DND-41 (cell line): ENCODE measurements around the gene SEL1L2.

Experiments
- EZH2 ChIP-seq: IDR thresholded peaks from 3 replicates; pipeline ENCODE4 v1.6.1; 2012; ENCODE audit warnings: borderline replicate concordance, low read depth, mild to moderate bottlenecking, moderate library complexity, low read length, inconsistent platforms; ENCODE audit not compliant: severe bottlenecking
- TF ChIP-seq, protein P1 (sequence below): IDR thresholded peaks from 2 replicates; pipeline ENCODE4 v1.5.1; 2012; ENCODE audit warnings: borderline replicate concordance, low read length, moderate library complexity, mild to moderate bottlenecking; ENCODE audit not compliant: poor library complexity, severe bottlenecking; ENCODE audit errors: extremely low read depth

GRCh38 chr20:13862245-13862644 is 128.2 kb downstream of the SEL1L2 start:
- no peak for TF ChIP-seq EZH2
- TF ChIP-seq, protein P1, sequence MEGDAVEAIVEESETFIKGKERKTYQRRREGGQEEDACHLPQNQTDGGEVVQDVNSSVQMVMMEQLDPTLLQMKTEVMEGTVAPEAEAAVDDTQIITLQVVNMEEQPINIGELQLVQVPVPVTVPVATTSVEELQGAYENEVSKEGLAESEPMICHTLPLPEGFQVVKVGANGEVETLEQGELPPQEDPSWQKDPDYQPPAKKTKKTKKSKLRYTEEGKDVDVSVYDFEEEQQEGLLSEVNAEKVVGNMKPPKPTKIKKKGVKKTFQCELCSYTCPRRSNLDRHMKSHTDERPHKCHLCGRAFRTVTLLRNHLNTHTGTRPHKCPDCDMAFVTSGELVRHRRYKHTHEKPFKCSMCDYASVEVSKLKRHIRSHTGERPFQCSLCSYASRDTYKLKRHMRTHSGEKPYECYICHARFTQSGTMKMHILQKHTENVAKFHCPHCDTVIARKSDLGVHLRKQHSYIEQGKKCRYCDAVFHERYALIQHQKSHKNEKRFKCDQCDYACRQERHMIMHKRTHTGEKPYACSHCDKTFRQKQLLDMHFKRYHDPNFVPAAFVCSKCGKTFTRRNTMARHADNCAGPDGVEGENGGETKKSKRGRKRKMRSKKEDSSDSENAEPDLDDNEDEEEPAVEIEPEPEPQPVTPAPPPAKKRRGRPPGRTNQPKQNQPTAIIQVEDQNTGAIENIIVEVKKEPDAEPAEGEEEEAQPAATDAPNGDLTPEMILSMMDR, result no peak
